Effector memory CD8-positive, alpha-beta T cell (primary cell): ENCODE data around the gene DTNA.

Source experiments
- ATAC-seq: fragments of 150-1000 bp; cut with Tn5 transposase; replicated peaks from 2 replicates; pipeline ENCODE4 v1.10.0; 2021; ENCODE audit warnings: mild to moderate bottlenecking, moderate library complexity
- DNase-seq, 3 experiments: peaks; one replicate each; pipeline ENCODE4 v3.0.0; 2021
- H3K27ac Mint-ChIP-seq, 2 donors: one replicate each; pipeline ENCODE4 v1.8.0; 2022; ENCODE audit warnings: mild to moderate bottlenecking in 2 of 2, mixed read lengths in 2 of 2, moderate library complexity in 2 of 2
- H3K27me3 Mint-ChIP-seq, 2 donors: one replicate each; pipeline ENCODE4 v1.8.0; 2022; ENCODE audit warnings: mixed read lengths in 2 of 2
- H3K36me3 Mint-ChIP-seq: one replicate; pipeline ENCODE4 v1.8.0; 2022; ENCODE audit warnings: mild to moderate bottlenecking, moderate library complexity, mixed read lengths; ENCODE audit not compliant: insufficient read depth
- H3K4me1 Mint-ChIP-seq, 2 donors: one replicate each; pipeline ENCODE4 v1.8.0; 2022; ENCODE audit warnings: low read depth in 2 of 2, mixed read lengths in 2 of 2
- H3K4me3 Mint-ChIP-seq, 2 donors: one replicate each; pipeline ENCODE4 v1.8.0; 2022; ENCODE audit warnings: mild to moderate bottlenecking in 2 of 2, mixed read lengths in 2 of 2, moderate library complexity in 2 of 2
- H3K9me3 Mint-ChIP-seq, 2 donors: one replicate each; pipeline ENCODE4 v1.8.0; 2022; ENCODE audit warnings: mixed read lengths in 2 of 2

The DTNA gene

GRCh38 chr18:34840256-34840826, 130.2 kb downstream of the DTNA start:
- H3K36me3 Mint-ChIP-seq = peaks cover 2% of the 10 kb centered on the region
- ATAC-seq = no peak
- H3K9me3 Mint-ChIP-seq = no peaks in the 10 kb centered on the region

GRCh38 chr18:34841891-34842290, 131.8 kb downstream of the DTNA start:
- Mint-ChIP-seq H3K4me1 (no peaks in the 10 kb centered on the region), H3K9me3 (no peaks in the 10 kb centered on the region), H3K27me3 (peaks cover 19 to 21% of the 10 kb centered on the region in 2 donors), H3K4me3 (no peak overlapping the region), H3K36me3 (no peaks in the 10 kb centered on the region), H3K27ac (no peak overlapping the region)
- ATAC-seq (no peak), DNase-seq (no peak)

More at GRCh38 chr18:34840256-34840826, 130.2 kb downstream of the DTNA start:
- no peak for DNase-seq
- peaks cover 19 to 21% of the 10 kb centered on the region in 2 donors for H3K27me3 Mint-ChIP-seq
- no peaks in the 10 kb centered on the region for H3K4me1 Mint-ChIP-seq
- no peak overlapping the region for H3K4me3 Mint-ChIP-seq
- no peak overlapping the region for H3K27ac Mint-ChIP-seq

- ATAC-seq (no peak), DNase-seq (no peak)
- H3K27me3 Mint-ChIP-seq = peaks cover 26 to 31% of the 10 kb centered on the region in 2 donors
- H3K4me3 Mint-ChIP-seq = no peak overlapping the region
- H3K9me3 Mint-ChIP-seq = no peaks in the 10 kb centered on the region
- H3K4me1 Mint-ChIP-seq = no peaks in the 10 kb centered on the region
- no peaks in the 10 kb centered on the region for H3K36me3 Mint-ChIP-seq
- no peak overlapping the region for H3K27ac Mint-ChIP-seq
Observed at GRCh38 chr18:34844072-34844471, 134.0 kb downstream of the DTNA start.

GRCh38 chr18:34844732-34845459, 134.8 kb downstream of the DTNA start:
- no peak for ATAC-seq
- DNase-seq = no peak
- Mint-ChIP-seq H3K4me1 (no peaks in the 10 kb centered on the region), H3K9me3 (no peaks in the 10 kb centered on the region), H3K27ac (no peak overlapping the region), H3K36me3 (no peaks in the 10 kb centered on the region), H3K4me3 (no peak overlapping the region), H3K27me3 (peaks cover 34 to 37% of the 10 kb centered on the region in 2 donors)

- Mint-ChIP-seq H3K36me3 (no peaks in the 10 kb centered on the region), H3K4me1 (no peaks in the 10 kb centered on the region), H3K9me3 (no peaks in the 10 kb centered on the region), H3K4me3 (no peak overlapping the region), H3K27me3 (peaks cover 30 to 39% of the 10 kb centered on the region in 2 donors), H3K27ac (no peak overlapping the region)
- DNase-seq = no peak
- ATAC-seq = no peak
Observed at GRCh38 chr18:34847408-34847807, 137.3 kb downstream of the DTNA start.

GRCh38 chr18:34848156-34848555, 138.1 kb downstream of the DTNA start:
- DNase-seq (no peak), ATAC-seq (no peak)
- peaks cover 29 to 39% of the 10 kb centered on the region in 2 donors for H3K27me3 Mint-ChIP-seq
- H3K27ac Mint-ChIP-seq = no peak overlapping the region
- H3K36me3 Mint-ChIP-seq = no peaks in the 10 kb centered on the region
- H3K9me3 Mint-ChIP-seq = no peaks in the 10 kb centered on the region
- no peaks in the 10 kb centered on the region for H3K4me1 Mint-ChIP-seq
- no peak overlapping the region for H3K4me3 Mint-ChIP-seq

GRCh38 chr18:34848695-34849094, 138.6 kb downstream of the DTNA start:
- H3K4me3 Mint-ChIP-seq = no peak overlapping the region

GRCh38 chr18:34857320-34857719, 147.2 kb downstream of the DTNA start:
- H3K4me1 Mint-ChIP-seq = peaks cover 6% of the 10 kb centered on the region in 2 donors
- H3K27ac Mint-ChIP-seq = no peak overlapping the region
- H3K9me3 Mint-ChIP-seq = no peaks in the 10 kb centered on the region
- peaks cover 5 to 7% of the 10 kb centered on the region in 2 donors for H3K27me3 Mint-ChIP-seq
- no peak overlapping the region for H3K4me3 Mint-ChIP-seq
- no peaks in the 10 kb centered on the region for H3K36me3 Mint-ChIP-seq
- DNase-seq (no peak), ATAC-seq (no peak)

More at GRCh38 chr18:34848695-34849094, 138.6 kb downstream of the DTNA start:
- Mint-ChIP-seq H3K9me3 (no peaks in the 10 kb centered on the region), H3K36me3 (no peaks in the 10 kb centered on the region), H3K27me3 (peaks cover 26 to 39% of the 10 kb centered on the region in 2 donors), H3K27ac (no peak overlapping the region), H3K4me1 (no peaks in the 10 kb centered on the region)
- DNase-seq (no peak), ATAC-seq (no peak)

GRCh38 chr18:34858188-34858587, 148.1 kb downstream of the DTNA start:
- ATAC-seq = no peak
- no peaks in the 10 kb centered on the region for H3K36me3 Mint-ChIP-seq
- H3K4me3 Mint-ChIP-seq = no peak overlapping the region
- no peaks in the 10 kb centered on the region for H3K9me3 Mint-ChIP-seq
- no peaks in the 10 kb centered on the region for H3K27me3 Mint-ChIP-seq
- DNase-seq = no peak
- peak overlapping the region in 1 of 2 donors; percentile 28 for H3K27ac Mint-ChIP-seq
- H3K4me1 Mint-ChIP-seq = peaks cover 6% of the 10 kb centered on the region in 2 donors

- ATAC-seq = no peak
- H3K27ac Mint-ChIP-seq = peak overlapping the region in 1 of 2 donors; percentile 93
- no peaks in the 10 kb centered on the region for H3K36me3 Mint-ChIP-seq
- peak overlapping the region in 1 of 2 donors; percentile 76 for H3K4me3 Mint-ChIP-seq
- no peaks in the 10 kb centered on the region for H3K9me3 Mint-ChIP-seq
- no peak for DNase-seq
- H3K4me1 Mint-ChIP-seq = peaks cover 6% of the 10 kb centered on the region in 2 donors
- no peaks in the 10 kb centered on the region for H3K27me3 Mint-ChIP-seq
Observed at GRCh38 chr18:34859496-34859895, 149.4 kb downstream of the DTNA start.

GRCh38 chr18:34862561-34862960, 152.5 kb downstream of the DTNA start:
- ATAC-seq (no peak), DNase-seq (no peak)
- Mint-ChIP-seq H3K4me1 (peaks cover 6% of the 10 kb centered on the region in 2 donors), H3K27me3 (no peaks in the 10 kb centered on the region), H3K9me3 (no peaks in the 10 kb centered on the region), H3K27ac (no peak overlapping the region), H3K4me3 (no peak overlapping the region), H3K36me3 (no peaks in the 10 kb centered on the region)

- Mint-ChIP-seq H3K27me3 (no peaks in the 10 kb centered on the region), H3K4me1 (peaks cover 6% of the 10 kb centered on the region in 2 donors), H3K9me3 (no peaks in the 10 kb centered on the region), H3K36me3 (no peaks in the 10 kb centered on the region), H3K27ac (no peak overlapping the region), H3K4me3 (no peak overlapping the region)
- ATAC-seq (no peak), DNase-seq (no peak)
Observed at GRCh38 chr18:34863702-34864101, 153.6 kb downstream of the DTNA start.

- H3K27ac Mint-ChIP-seq = no peak overlapping the region
- H3K4me1 Mint-ChIP-seq = peaks cover 6% of the 10 kb centered on the region in 2 donors
- no peaks in the 10 kb centered on the region for H3K27me3 Mint-ChIP-seq
- H3K4me3 Mint-ChIP-seq = no peak overlapping the region
- no peaks in the 10 kb centered on the region for H3K9me3 Mint-ChIP-seq
- H3K36me3 Mint-ChIP-seq = no peaks in the 10 kb centered on the region
- DNase-seq = no peak
- no peak for ATAC-seq
Observed at GRCh38 chr18:34864836-34865497, 154.9 kb downstream of the DTNA start.

GRCh38 chr18:34866310-34866709, 156.2 kb downstream of the DTNA start:
- Mint-ChIP-seq H3K27me3 (no peaks in the 10 kb centered on the region), H3K27ac (no peak overlapping the region), H3K36me3 (no peaks in the 10 kb centered on the region), H3K4me1 (peaks cover 0 to under 1% of the 10 kb centered on the region in 2 donors), H3K9me3 (no peaks in the 10 kb centered on the region), H3K4me3 (no peak overlapping the region)
- ATAC-seq (no peak), DNase-seq (no peak)
